Activated T-cell treated with anti-CD3 and anti-CD28 coated beads, Interleukin-2, amount 50 U/mL, for 72 hours (primary cell): ENCODE results near the gene MICAL2. TPM values are rescaled to one million over a fixed set of nuclear protein-coding genes. Genes with fewer than 3 reads are reported as not detected.

Experiments used
- ATAC-seq, 2 donors: fragments of 150-1000 bp; cut with Tn5 transposase; replicated peaks in 1 of 2; 2 replicates each; pipeline ENCODE4 v1.10.0; 2021; ENCODE audit warnings: moderate library complexity in 2 of 2, mild to moderate bottlenecking in 1 of 2
- DNase-seq, 2 donors: peaks; one replicate each; pipeline ENCODE4 v3.0.0; 2021 to 2022; ENCODE audit warnings: mixed read lengths in 1 of 2
- H3K27ac Mint-ChIP-seq: one replicate; pipeline ENCODE4 v1.8.0; 2022; ENCODE audit warnings: mild to moderate bottlenecking, moderate library complexity, mixed read lengths
- H3K27me3 Mint-ChIP-seq: one replicate; pipeline ENCODE4 v1.8.0; 2022; ENCODE audit warnings: low read depth, mixed read lengths
- H3K36me3 Mint-ChIP-seq, 2 donors: one replicate each; pipeline ENCODE4 v1.8.0; 2022; ENCODE audit warnings: mixed read lengths in 2 of 2, mild to moderate bottlenecking in 1 of 2; ENCODE audit not compliant: insufficient read depth in 2 of 2
- H3K4me1 Mint-ChIP-seq: one replicate; pipeline ENCODE4 v1.8.0; 2022; ENCODE audit warnings: low read depth, mixed read lengths
- H3K4me3 Mint-ChIP-seq, 2 donors: one replicate each; pipeline ENCODE4 v1.8.0; 2022; ENCODE audit warnings: mild to moderate bottlenecking in 2 of 2, mixed read lengths in 2 of 2, moderate library complexity in 2 of 2
- H3K9me3 Mint-ChIP-seq, 2 donors: one replicate each; pipeline ENCODE4 v1.8.0; 2022; ENCODE audit warnings: mixed read lengths in 2 of 2
- total RNA-seq, 2 donors: library from RNA; stranded (reverse); gene quantifications; one replicate each; pipeline ENCODE4 v1.2.3, GENCODE V29; 2022

The MICAL2 gene
- total RNA-seq, 2 donors from 2014 or later: 227 to 322 TPM

DNA sequence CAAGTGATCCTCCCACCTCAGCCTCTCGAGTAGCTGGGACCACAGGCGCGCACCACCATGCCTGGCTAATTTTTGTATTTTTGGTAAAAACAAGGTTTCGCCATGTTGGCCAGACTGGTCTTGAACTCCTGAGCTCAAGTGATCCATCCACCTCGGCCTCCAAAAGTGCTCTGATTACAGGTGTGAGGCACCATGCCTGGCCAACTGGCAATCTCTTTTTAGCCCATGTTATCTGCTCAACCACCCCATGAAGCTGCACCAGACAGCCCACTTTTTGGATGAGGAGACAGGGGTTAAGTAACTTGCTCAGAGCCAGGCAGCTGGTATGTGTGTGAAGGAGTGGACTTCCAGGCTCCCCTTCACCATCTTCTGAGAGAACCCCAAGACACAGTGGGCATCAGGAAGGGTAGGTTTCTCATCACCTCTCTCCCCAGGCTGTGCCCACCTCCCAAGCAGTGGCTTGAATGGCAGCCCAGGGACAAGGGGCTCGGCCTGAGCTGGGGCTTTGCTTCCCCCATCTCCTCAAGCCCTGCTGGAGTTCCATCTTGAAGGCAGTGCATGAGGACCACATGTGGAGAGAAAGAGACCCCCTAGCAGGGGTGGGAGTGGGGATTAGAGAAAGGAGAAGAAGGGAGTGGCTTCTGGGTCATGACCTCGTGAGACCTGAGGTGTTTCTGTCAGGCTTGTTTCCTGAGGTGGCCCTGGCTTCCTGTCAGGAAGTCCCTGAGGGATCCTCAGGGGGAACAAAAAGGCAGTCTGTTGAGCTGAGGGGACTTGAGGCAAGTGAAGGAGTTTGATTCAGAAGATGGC lies 179.5 kb downstream of the MICAL2 start:
- H3K27me3 Mint-ChIP-seq: no peaks in the 10 kb centered on the region
- H3K4me1 Mint-ChIP-seq: peaks cover 10% of the 10 kb centered on the region
- no peak overlapping the region for H3K4me3 Mint-ChIP-seq
- H3K9me3 Mint-ChIP-seq: no peaks in the 10 kb centered on the region
- DNase-seq (no peak), ATAC-seq (no peak)
- H3K27ac Mint-ChIP-seq: no peak overlapping the region
- no peaks in the 10 kb centered on the region for H3K36me3 Mint-ChIP-seq

DNA sequence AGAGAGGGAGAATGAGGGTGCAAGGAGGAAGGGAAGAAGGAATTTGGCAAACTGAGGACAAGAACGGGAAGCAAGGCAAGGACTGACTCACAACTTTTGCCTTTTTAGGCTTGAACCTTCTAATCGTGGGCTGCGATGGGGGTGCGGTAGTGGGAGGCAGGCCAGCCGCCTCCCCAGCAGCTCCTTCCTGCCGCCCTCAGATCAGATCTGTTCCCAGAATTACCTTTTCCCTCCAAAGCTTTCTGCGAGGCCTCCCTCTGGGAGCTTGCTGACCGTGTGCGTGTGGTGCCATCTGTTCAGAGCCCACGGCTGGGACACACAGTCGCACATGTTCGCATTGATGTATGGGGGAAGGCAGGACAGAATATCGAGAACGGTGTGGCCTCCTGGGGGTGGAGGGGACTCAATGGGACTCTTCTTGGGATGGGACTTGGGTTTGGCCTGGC lies 180.1 kb downstream of the MICAL2 start:
- Mint-ChIP-seq H3K4me3 (no peak overlapping the region), H3K9me3 (no peaks in the 10 kb centered on the region), H3K27me3 (no peaks in the 10 kb centered on the region), H3K4me1 (peaks cover 10% of the 10 kb centered on the region), H3K36me3 (no peaks in the 10 kb centered on the region), H3K27ac (no peak overlapping the region)
- ATAC-seq: no peak
- DNase-seq: no peak

DNA sequence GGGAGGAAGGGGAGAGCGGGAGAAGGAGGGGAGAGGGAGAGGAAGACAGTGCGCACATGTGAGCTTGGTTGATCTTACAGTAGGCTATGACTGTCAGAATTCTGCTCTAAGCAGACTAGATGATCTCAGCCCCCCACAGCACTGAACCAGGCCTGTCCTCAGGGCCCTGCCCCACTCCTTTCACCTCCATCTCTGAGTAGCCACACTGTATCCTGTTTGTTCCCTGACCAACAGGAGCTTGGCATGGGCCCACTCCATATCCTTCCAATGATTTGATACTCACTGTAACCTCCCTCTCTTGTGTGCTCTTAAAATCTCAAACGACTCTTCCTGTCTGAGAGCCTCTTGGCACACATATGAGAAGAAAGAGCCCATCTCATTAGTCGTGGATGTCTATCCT lies 180.9 kb downstream of the MICAL2 start:
- Mint-ChIP-seq H3K27ac (peak overlapping the region; percentile 38), H3K9me3 (no peaks in the 10 kb centered on the region), H3K4me3 (no peak overlapping the region), H3K4me1 (peaks cover 10% of the 10 kb centered on the region), H3K36me3 (no peaks in the 10 kb centered on the region), H3K27me3 (no peaks in the 10 kb centered on the region)
- DNase-seq (no peak), ATAC-seq (peak in 1 of 2 donors; percentile 24)

DNA sequence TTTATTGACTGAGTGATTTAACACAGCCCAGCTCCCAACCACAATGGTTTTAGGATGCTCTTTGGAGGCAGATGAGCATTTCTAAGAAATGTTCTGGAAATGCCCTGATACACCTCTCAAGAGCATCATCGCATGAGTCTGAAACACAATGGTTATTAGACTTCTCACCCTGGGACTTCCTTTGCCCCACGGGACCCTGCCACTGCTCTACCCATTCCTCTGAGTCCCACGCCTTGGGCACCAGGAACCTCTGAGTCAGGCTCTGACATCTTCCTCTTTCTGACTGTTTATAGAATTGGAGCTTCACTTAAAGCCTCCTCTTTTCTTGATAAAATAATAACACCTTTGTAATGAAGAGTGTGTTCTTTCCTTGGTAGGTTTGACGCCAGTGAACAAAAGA lies 181.4 kb downstream of the MICAL2 start:
- no peak for DNase-seq
- H3K4me3 Mint-ChIP-seq: no peak overlapping the region
- ATAC-seq: peak in 1 of 2 donors; percentile 38

DNA sequence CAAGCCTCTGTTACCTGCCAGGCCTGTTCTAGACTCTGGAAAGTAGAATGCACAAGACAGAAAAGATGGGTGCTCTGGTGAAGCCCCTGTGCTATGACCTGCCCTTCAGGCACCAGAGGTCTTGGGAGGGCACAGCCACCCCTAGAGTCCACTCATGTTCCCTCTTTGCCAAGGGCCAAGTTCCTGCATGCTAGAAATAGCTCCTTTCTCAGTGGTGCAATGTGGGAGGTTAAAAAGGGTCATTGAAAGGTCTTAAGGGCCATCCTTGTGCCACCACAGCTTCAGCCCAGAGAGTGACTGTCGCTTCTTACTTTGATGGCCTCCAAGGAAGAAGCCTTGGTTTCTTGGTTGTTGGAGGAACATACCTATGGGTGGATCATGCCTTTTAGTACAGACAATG lies 182.4 kb downstream of the MICAL2 start:
- Mint-ChIP-seq H3K9me3 (no peaks in the 10 kb centered on the region), H3K4me3 (no peak overlapping the region), H3K36me3 (no peaks in the 10 kb centered on the region), H3K27me3 (no peaks in the 10 kb centered on the region), H3K4me1 (peaks cover 10% of the 10 kb centered on the region), H3K27ac (no peak overlapping the region)
- DNase-seq (no peak), ATAC-seq (no peak)

More for the DNA sequence above, 181.4 kb downstream of the MICAL2 start:
- Mint-ChIP-seq H3K27me3 (no peaks in the 10 kb centered on the region), H3K9me3 (no peaks in the 10 kb centered on the region), H3K27ac (no peak overlapping the region), H3K36me3 (no peaks in the 10 kb centered on the region), H3K4me1 (peaks cover 10% of the 10 kb centered on the region)

DNA sequence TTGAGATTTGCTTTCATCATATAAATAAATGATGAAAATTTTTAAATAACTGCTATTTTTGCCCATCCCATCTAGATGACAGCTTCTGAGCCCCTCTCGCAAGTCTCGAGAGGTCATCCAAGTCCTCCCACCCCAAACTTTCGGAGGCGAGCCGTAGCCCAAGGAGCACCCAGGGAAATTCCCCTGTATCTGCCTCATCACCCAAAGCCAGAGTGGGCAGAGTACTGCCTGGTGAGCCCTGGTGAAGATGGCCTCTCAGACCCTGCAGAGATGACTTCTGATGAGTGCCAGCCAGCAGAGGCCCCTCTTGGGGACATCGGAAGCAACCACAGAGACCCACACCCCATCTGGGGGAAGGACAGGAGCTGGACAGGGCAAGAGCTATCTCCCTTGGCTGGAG lies 183.1 kb downstream of the MICAL2 start:
- Mint-ChIP-seq H3K27ac (no peak overlapping the region), H3K27me3 (no peaks in the 10 kb centered on the region), H3K9me3 (no peaks in the 10 kb centered on the region), H3K4me1 (peaks cover 10% of the 10 kb centered on the region), H3K4me3 (no peak overlapping the region), H3K36me3 (peaks cover 0 to 3% of the 10 kb centered on the region in 2 donors)
- no peak for DNase-seq
- ATAC-seq: no peak

DNA sequence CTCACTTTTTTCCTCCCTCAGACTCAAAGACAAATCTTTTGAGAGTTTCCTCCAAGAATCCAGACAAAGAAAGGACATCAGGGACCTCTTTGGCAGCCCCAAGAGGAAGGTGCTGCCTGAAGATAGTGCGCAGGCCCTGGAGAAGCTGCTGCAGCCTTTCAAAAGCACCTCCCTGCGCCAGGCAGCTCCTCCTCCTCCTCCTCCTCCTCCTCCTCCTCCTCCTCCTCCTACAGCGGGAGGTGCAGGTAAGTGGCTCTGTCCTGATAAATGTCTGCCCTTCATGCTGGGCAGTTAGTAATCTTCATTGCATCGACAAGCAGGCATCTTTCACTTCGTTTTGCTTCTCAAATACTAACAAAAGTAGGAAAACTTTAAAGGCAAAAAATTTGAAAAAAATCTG lies 184.2 kb downstream of the MICAL2 start:
- peaks cover 10% of the 10 kb centered on the region for H3K4me1 Mint-ChIP-seq

DNA sequence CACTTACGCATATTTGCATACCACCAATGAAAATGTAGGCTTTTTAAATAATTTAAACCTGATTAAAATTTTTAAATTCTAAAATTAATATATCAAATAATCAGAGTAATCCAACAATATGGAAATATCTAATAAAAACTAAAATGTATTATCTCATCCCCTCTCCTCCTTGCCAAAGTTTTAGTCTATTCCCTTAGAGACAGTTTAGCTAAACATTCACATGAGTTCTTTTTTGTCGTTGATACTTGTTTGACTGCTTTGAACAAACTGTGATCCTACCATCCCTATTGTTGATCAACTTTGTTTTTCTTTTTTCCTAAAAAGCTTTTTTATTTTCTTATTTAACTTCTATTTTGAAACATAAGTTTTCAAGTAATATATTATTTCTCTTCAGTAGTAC lies 185.6 kb downstream of the MICAL2 start:
- DNase-seq (no peak), ATAC-seq (no peak)
- Mint-ChIP-seq H3K27ac (no peak overlapping the region), H3K4me3 (no peak overlapping the region), H3K9me3 (peaks cover 0 to 3% of the 10 kb centered on the region in 2 donors), H3K36me3 (peaks cover 0 to 9% of the 10 kb centered on the region in 2 donors), H3K27me3 (no peaks in the 10 kb centered on the region), H3K4me1 (peaks cover 4% of the 10 kb centered on the region)

More for the DNA sequence above, 184.2 kb downstream of the MICAL2 start:
- Mint-ChIP-seq H3K27ac (no peak overlapping the region), H3K4me3 (no peak overlapping the region), H3K9me3 (peaks cover 0 to 3% of the 10 kb centered on the region in 2 donors), H3K27me3 (no peaks in the 10 kb centered on the region), H3K36me3 (peaks cover 0 to 8% of the 10 kb centered on the region in 2 donors)
- DNase-seq: no peak
- ATAC-seq: no peak

DNA sequence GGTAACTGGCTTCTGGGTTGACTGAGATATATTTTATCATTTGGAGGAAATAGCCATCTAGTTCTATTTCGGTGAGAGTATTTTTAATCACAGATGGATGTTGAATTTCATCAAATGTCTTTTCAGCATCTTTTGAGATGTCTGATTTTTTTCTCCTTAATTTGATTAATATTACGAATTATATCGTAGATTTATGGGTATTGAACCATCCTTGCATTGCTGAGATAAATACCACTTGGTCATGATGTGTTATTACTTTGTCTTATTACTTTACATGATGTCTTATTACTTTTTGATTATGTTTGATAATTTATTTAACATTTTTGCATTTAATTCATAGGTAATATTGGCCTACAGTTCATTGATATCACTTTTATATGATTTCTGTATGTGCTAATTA lies 188.2 kb downstream of the MICAL2 start:
- H3K27ac Mint-ChIP-seq: no peak overlapping the region
- ATAC-seq: no peak
- H3K27me3 Mint-ChIP-seq: no peaks in the 10 kb centered on the region
- H3K9me3 Mint-ChIP-seq: peaks cover 0 to 3% of the 10 kb centered on the region in 2 donors
- no peak for DNase-seq
- no peaks in the 10 kb centered on the region for H3K4me1 Mint-ChIP-seq
- H3K36me3 Mint-ChIP-seq: peaks cover 0 to 9% of the 10 kb centered on the region in 2 donors
- H3K4me3 Mint-ChIP-seq: no peak overlapping the region

DNA sequence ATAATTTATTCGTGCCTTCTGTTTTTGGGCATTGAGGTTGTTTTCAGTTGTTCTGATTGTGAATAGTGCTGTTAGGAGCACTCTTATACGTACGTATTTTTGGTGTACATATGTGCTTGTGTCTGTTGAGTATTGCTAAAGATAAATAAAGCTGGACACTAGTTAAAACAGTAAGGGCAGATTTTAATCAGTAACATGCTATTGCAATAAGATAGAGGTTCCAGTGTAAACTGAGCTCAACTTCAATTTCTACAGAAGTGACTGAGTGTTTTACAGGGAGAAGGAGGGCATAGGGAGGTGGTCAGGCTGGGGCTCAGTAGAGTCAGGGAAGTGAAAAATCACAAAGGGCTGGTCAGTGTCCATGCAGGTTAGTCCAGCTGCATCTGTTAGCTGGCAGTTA lies 191.0 kb downstream of the MICAL2 start:
- Mint-ChIP-seq H3K4me1 (no peaks in the 10 kb centered on the region), H3K9me3 (peaks cover 0 to 3% of the 10 kb centered on the region in 2 donors), H3K27ac (no peak overlapping the region), H3K4me3 (no peak overlapping the region), H3K36me3 (peaks cover 2 to 9% of the 10 kb centered on the region in 2 donors), H3K27me3 (no peaks in the 10 kb centered on the region)
- no peak for ATAC-seq
- no peak for DNase-seq

DNA sequence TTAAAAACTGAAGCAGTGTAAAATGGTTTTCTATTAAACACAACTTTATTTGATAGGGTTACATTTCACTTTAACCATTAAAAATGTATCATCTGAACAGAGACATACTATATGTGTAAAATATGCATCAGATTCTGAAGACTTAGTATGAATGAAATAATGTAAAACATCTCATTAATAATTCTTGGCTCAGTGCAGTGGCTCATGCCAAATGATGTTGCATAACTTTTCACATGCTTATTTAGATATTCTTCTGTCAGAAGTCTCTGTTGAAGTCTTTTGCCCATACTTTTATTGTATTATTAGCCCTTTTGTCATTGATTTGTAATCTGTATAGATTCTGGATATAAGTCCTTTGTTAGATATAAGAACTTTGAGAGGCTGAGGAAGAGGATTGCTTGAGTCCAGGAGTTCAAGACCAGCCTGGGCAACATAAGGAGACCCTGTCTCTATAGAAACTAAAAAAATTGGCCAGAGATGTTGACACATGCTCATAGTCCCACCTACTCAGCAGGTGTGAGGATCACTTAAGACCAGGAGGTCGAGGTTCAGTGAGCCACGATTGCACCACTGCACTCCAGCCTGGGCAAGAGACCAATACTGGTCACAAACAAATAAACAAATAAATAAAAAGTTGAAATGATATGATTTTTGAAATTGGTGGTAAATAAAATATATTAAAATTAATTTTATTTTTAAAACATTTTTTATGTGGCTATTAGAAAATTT lies 193.2 kb downstream of the MICAL2 start:
- DNase-seq: no peak
- Mint-ChIP-seq H3K9me3 (peaks cover 0 to 3% of the 10 kb centered on the region in 2 donors), H3K36me3 (peaks cover 2 to 7% of the 10 kb centered on the region in 2 donors), H3K4me1 (no peaks in the 10 kb centered on the region), H3K27me3 (no peaks in the 10 kb centered on the region), H3K27ac (no peak overlapping the region), H3K4me3 (no peak overlapping the region)
- no peak for ATAC-seq

DNA sequence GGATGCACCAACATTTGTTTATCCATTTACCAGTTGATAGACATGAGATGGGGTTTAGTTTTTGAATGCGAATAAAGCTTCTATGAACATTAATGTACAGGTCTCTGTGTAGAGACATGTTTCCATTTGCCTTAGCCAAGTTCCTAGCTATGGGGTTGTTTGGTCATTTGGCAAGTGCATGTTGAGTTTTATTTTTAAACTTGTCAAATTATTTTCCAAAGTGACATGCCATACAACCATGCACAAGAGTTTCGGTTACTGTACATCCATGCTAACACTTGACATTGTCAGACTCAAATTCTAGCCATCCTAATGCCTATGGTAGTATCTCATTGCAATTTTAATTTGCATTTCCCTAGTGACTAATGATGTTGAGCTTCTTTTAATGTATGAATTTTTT lies 196.4 kb downstream of the MICAL2 start:
- no peak for DNase-seq
- H3K36me3 Mint-ChIP-seq: peaks cover 2 to 6% of the 10 kb centered on the region in 2 donors
- no peak overlapping the region for H3K27ac Mint-ChIP-seq
- H3K27me3 Mint-ChIP-seq: no peaks in the 10 kb centered on the region
- H3K4me3 Mint-ChIP-seq: no peak overlapping the region
- ATAC-seq: no peak
- H3K4me1 Mint-ChIP-seq: no peaks in the 10 kb centered on the region
- H3K9me3 Mint-ChIP-seq: peaks cover 3 to 6% of the 10 kb centered on the region in 2 donors

DNA sequence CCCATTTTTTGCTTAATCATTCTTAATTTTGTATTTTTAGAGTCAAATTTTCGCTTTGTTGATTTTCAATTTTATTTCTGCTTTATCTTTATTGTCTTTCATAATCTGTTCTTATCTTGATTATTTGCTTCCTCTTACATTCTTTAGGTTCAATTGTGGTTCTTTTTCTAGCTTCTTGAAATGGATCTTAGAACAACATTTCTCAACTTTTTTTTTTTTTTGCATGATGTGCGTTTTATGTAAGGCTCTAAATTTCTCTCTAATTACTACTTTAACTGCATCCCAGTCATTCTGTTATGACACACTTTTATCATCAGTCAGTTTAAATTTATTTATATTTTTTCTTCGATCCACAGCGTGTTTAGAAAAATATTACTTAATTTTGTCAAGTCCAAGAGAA lies 201.7 kb downstream of the MICAL2 start:
- no peaks in the 10 kb centered on the region for H3K27me3 Mint-ChIP-seq
- peaks cover 2 to 18% of the 10 kb centered on the region in 2 donors for H3K36me3 Mint-ChIP-seq
- no peak for DNase-seq
- no peak overlapping the region for H3K27ac Mint-ChIP-seq
- no peak overlapping the region for H3K4me3 Mint-ChIP-seq
- no peaks in the 10 kb centered on the region for H3K4me1 Mint-ChIP-seq
- no peak for ATAC-seq
- peaks cover 3 to 11% of the 10 kb centered on the region in 2 donors for H3K9me3 Mint-ChIP-seq
